Natural killer cell (primary cell): ENCODE measurements around the gene TPT1. TPM values are rescaled to one million over a fixed set of nuclear protein-coding genes. Genes with fewer than 3 reads are reported as not detected.

Source experiments
- ATAC-seq, 3 donors: fragments of 150-1000 bp in 2 of 3; fragments of 200-7000 bp in 1 of 3; cut with Tn5 transposase; 1 replicate in 1 of 3; 2 replicates in 2 of 3; pipeline ENCODE4 v1.10.0; 2021; ENCODE audit warnings: mild to moderate bottlenecking in 2 of 3, moderate library complexity in 2 of 3
- DNase-seq, 2 donors: peaks; one replicate each; pipeline versions ENCODE4 v3.0.0 to v3.0.0-alpha.2; 2013 to 2021; ENCODE audit warnings: mixed read lengths in 1 of 2
- H3K27ac ChIP-seq: one replicate; pipeline ENCODE4 v1.5.1; 2013; ENCODE audit warnings: mild to moderate bottlenecking, low read length
- H3K27me3 ChIP-seq: one replicate; pipeline ENCODE4 v1.6.1; 2013; ENCODE audit warnings: low read length; ENCODE audit not compliant: control insufficient read depth, insufficient read depth
- H3K36me3 ChIP-seq: one replicate; pipeline ENCODE4 v1.6.1; 2013; ENCODE audit warnings: low read length; ENCODE audit not compliant: control insufficient read depth, insufficient read depth
- H3K4me1 ChIP-seq: one replicate; pipeline ENCODE4 v1.6.1; 2013; ENCODE audit warnings: low read length; ENCODE audit not compliant: control insufficient read depth, insufficient read depth
- H3K4me3 ChIP-seq: one replicate; pipeline ENCODE4 v1.5.1; 2013; ENCODE audit warnings: low read length
- H3K9me3 ChIP-seq: one replicate; pipeline ENCODE4 v1.6.1; 2013; ENCODE audit warnings: low read length; ENCODE audit not compliant: control insufficient read depth, insufficient read depth
- H3K27ac Mint-ChIP-seq, 2 donors: one replicate each; pipeline ENCODE4 v1.8.0; 2022; ENCODE audit warnings: mild to moderate bottlenecking in 2 of 2, mixed read lengths in 2 of 2, moderate library complexity in 1 of 2
- H3K27me3 Mint-ChIP-seq, 2 donors: one replicate each; pipeline ENCODE4 v1.8.0; 2022; ENCODE audit warnings: low read depth in 2 of 2, mixed read lengths in 2 of 2
- H3K36me3 Mint-ChIP-seq: one replicate; pipeline ENCODE4 v1.8.0; 2022; ENCODE audit warnings: mixed read lengths
- H3K4me1 Mint-ChIP-seq, 2 donors: one replicate each; pipeline ENCODE4 v1.8.0; 2022; ENCODE audit warnings: mixed read lengths in 2 of 2
- H3K4me3 Mint-ChIP-seq: one replicate; pipeline ENCODE4 v1.8.0; 2022; ENCODE audit warnings: mild to moderate bottlenecking, moderate library complexity, mixed read lengths
- H3K9me3 Mint-ChIP-seq, 2 donors: one replicate each; pipeline ENCODE4 v1.8.0; 2022; ENCODE audit warnings: mixed read lengths in 2 of 2
- CTCF ChIP-seq: fragments of 200-600 bp; IDR thresholded peaks from one replicate; pipeline ENCODE4 v1.8.0; 2022; ENCODE audit warnings: antibody characterized with exemption
- WGBS: methylation state at CpG from one replicate; pipeline ENCODE4 v1.1.7; 2013; ENCODE audit warnings: missing lambda C conversion rate; ENCODE audit not compliant: insufficient coverage; 5-methylcytosine and 5-hydroxymethylcytosine counted together
- intact Hi-C: fragments of 100-400 bp; cut with micrococcal nuclease; formaldehyde crosslinking; loops from one replicate; pipeline ENCODE4 v1.14.2; 2022
- total RNA-seq, 4 donors: library from RNA; stranded (reverse); fragments of 120-200 nt in 1 of 4; gene quantifications; one replicate each; pipeline versions ENCODE4 v1.2.3 to v1.2.4, GENCODE V29; 2013 to 2022

TPT1 gene
- total RNA-seq, 3 donors from 2014 or later (not counting 1 experiment from before 2014, with no cell fraction given) = 2,606 to 3,166 (median 3,085) TPM

DNA sequence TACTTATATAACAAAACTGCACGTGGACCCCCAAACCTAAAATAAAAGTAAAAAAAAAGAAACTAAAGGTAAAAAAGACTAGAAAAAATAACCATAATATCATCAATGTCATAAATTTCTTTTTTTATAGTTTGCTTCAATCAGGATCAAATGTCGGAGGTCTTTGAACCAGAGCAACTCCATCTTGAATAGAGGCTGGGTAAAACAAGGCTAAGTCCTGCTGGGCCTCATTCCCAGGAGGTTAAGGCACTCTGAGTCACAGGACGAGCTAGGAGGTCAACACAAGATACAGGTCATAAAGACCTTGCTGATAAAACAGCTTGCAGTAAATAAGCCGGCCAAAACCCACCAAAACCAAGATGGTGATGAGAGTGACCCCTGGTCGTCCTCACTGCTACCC, 24.0 kb downstream of the TPT1 start:
- Mint-ChIP-seq H3K27ac (no peak overlapping the region), H3K9me3 (no peaks in the 10 kb centered on the region), H3K4me3 (no peak overlapping the region), H3K36me3 (no peaks in the 10 kb centered on the region), H3K27me3 (no peaks in the 10 kb centered on the region), H3K4me1 (no peaks in the 10 kb centered on the region)
- no peak for TF ChIP-seq CTCF
- no peaks in the 10 kb centered on the region for H3K36me3 ChIP-seq
- 93% methylated on average over 4 of the region's 5 CpGs for WGBS
- H3K4me3 ChIP-seq = no peak overlapping the region
- DNase-seq (no peak), ATAC-seq (no peak)
- H3K9me3 ChIP-seq = no peaks in the 10 kb centered on the region
- no peak overlapping the region for H3K27ac ChIP-seq
- intact Hi-C loops = no loop called here
- no peaks in the 10 kb centered on the region for H3K27me3 ChIP-seq
- H3K4me1 ChIP-seq = peaks cover 6% of the 10 kb centered on the region

DNA sequence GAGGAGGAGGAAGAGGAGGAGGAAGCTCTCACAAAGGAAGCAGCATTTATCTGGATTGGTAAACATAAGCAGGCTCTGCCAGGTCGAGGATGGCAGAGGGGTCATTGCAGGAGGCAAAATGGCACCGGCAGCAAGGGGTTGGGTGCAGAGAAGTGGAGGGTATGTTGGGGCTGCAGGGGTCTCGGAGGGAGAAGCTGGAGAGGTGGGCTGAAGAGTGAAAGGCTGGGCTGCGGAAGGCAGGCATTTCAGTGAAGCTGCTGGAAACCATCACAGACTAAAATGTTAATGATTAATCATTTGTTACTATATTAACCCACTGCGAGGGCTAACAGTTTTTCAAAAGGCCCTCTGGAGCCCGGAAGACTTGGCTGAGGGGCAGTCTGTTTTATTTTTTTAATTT, 24.6 kb downstream of the TPT1 start:
- H3K4me1 Mint-ChIP-seq = peaks cover 3 to 4% of the 10 kb centered on the region in 2 donors
- H3K36me3 Mint-ChIP-seq = no peaks in the 10 kb centered on the region
- peaks cover 12% of the 10 kb centered on the region for H3K4me1 ChIP-seq
- DNase-seq (no peak), ATAC-seq (no peak)
- intact Hi-C loops = no loop called here
- H3K9me3 Mint-ChIP-seq = no peaks in the 10 kb centered on the region
- H3K36me3 ChIP-seq = no peaks in the 10 kb centered on the region
- H3K4me3 ChIP-seq = no peak overlapping the region
- H3K27ac Mint-ChIP-seq = no peak overlapping the region
- no peaks in the 10 kb centered on the region for H3K9me3 ChIP-seq
- no peaks in the 10 kb centered on the region for H3K27me3 Mint-ChIP-seq
- H3K27me3 ChIP-seq = no peaks in the 10 kb centered on the region
- WGBS = 96% methylated on average over 4 of the region's 6 CpGs
- H3K27ac ChIP-seq = no peak overlapping the region
- no peak overlapping the region for H3K4me3 Mint-ChIP-seq
- TF ChIP-seq CTCF = no peak

DNA sequence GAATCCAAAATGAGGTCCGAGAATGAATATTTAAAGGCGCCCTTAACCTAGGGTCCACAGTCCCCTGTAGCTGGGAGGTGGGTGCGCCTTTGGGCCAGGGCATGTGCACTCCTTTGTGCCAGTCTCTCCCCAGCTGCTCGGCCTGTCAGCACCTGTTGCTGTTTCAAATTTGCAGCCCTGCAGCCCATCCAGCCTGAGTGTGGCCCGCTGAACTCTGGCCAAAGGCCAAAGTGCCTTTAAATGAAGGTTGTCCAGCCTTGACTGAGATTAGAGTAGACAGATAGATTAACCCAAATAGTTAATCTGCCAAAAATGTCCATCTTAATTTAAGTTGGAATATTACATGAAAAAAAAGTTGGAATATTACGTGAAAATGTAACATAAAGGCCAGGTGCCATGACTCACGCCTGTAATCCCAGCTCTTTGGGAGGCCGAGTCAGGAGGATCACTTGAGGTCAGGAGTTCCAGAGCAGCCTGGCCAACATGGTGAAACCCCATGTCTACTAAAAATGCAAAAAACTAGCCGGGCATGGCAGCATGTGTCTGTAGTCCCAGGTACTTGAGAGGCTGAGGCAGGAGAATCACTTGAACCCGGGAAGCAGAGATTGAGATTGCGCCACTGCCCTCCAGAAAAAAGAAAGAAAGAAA, 25.3 kb downstream of the TPT1 start:
- Histone ChIP-seq H3K4me1 (peaks cover 17% of the 10 kb centered on the region), H3K9me3 (no peaks in the 10 kb centered on the region), H3K27ac (no peak overlapping the region), H3K27me3 (no peaks in the 10 kb centered on the region), H3K36me3 (no peaks in the 10 kb centered on the region), H3K4me3 (no peak overlapping the region)
- no peaks in the 10 kb centered on the region for H3K36me3 Mint-ChIP-seq
- 98% methylated on average over 11 of the region's 11 CpGs for WGBS
- intact Hi-C loops = no loop called here
- H3K4me1 Mint-ChIP-seq = peaks cover 10% of the 10 kb centered on the region in 2 donors
- H3K27ac Mint-ChIP-seq = no peak overlapping the region
- H3K9me3 Mint-ChIP-seq = no peaks in the 10 kb centered on the region
- peaks cover 0 to 3% of the 10 kb centered on the region in 2 donors for H3K27me3 Mint-ChIP-seq
- TF ChIP-seq CTCF = no peak
- DNase-seq = no peak
- no peak overlapping the region for H3K4me3 Mint-ChIP-seq
- no peak for ATAC-seq

GRCh38 chr13:45314822-45315221, 26.2 kb downstream of the TPT1 start:
- no peaks in the 10 kb centered on the region for H3K9me3 ChIP-seq
- H3K27me3 Mint-ChIP-seq = peaks cover 0 to 3% of the 10 kb centered on the region in 2 donors
- H3K9me3 Mint-ChIP-seq = no peaks in the 10 kb centered on the region
- WGBS = 98% methylated on average over 7 of the region's 10 CpGs
- no peaks in the 10 kb centered on the region for H3K36me3 Mint-ChIP-seq
- no peak for TF ChIP-seq CTCF
- DNase-seq = no peak
- H3K4me3 ChIP-seq = no peak overlapping the region
- no peaks in the 10 kb centered on the region for H3K36me3 ChIP-seq
- H3K27ac Mint-ChIP-seq = no peak overlapping the region
- no peak overlapping the region for H3K4me3 Mint-ChIP-seq
- no peaks in the 10 kb centered on the region for H3K27me3 ChIP-seq
- no peak for ATAC-seq
- peaks cover 16% of the 10 kb centered on the region for H3K4me1 ChIP-seq
- H3K4me1 Mint-ChIP-seq = peaks cover 14 to 15% of the 10 kb centered on the region in 2 donors
- intact Hi-C loops = no loop called here
- H3K27ac ChIP-seq = no peak overlapping the region
